ENCODE data around the gene IPO13.
A peak's percentile ranks its signal among the peaks of the same experiment; 100 is the strongest.

Gene IPO13

GRCh38 chr1:43974443-43975248 lies 27.9 kb downstream of the IPO13 start, which contains the start of gene ATP6V0B:
TSS of gene ATP6V0B (plus strand) at chr1:43974960. CDS start at chr1:43975041, 81 bp downstream.
- peak; percentile 97 for DNase-seq

DNA sequence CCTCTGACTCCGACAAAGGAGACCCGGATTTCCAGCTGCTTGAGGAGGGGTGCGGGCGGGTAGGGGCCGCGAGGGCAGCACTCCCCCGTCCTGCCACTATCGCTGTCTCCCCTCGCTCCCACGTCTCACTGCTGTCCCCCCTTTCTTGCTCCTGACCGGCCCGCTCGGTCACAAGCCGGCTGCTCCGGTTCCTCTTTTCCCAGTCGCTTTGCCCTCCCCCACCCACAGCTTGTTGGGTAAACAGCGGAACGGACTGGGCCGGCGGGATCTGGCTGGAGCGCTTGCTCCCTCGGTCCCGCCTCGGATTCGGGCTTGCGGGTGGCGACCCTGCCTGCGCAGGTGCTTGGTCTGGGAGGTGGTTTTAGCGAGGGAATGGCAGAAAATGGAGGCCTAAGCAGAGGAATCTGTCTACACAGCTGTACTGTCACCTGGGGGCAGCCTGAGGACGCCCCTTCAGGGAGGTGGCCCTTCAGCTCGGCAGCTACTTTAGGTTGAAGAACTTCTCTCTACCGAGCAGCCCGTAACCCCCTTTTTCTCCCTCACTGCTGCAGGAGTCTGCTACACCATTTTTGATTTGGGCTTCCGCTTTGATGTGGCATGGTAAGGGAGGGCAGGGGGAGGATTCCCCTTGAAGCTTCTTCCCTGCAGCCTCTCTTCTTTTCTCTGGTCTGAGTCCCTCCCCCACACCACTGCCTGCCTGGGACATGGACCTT lies 28.7 kb downstream of the IPO13 start:
- DNase-seq: peak; percentile 83

- no peak for DNase-seq
Observed at GRCh38 chr1:43976045-43976444, 29.3 kb downstream of the IPO13 start.

DNA sequence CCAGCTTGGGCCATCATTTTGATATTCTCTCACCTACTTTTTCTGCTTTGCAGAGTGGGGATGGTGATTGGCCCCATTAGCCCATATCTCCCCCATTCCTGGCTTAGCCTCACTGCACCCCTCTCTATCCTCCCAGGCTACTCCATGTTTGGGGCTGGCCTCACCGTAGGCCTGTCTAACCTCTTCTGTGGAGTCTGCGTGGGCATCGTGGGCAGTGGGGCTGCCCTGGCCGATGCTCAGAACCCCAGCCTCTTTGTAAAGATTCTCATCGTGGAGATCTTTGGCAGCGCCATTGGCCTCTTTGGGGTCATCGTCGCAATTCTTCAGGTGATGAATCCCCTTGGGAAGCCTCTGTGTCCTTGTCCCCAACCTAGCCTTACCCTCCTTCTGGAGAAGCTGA lies 30.1 kb downstream of the IPO13 start:
- no peak for DNase-seq

DNA sequence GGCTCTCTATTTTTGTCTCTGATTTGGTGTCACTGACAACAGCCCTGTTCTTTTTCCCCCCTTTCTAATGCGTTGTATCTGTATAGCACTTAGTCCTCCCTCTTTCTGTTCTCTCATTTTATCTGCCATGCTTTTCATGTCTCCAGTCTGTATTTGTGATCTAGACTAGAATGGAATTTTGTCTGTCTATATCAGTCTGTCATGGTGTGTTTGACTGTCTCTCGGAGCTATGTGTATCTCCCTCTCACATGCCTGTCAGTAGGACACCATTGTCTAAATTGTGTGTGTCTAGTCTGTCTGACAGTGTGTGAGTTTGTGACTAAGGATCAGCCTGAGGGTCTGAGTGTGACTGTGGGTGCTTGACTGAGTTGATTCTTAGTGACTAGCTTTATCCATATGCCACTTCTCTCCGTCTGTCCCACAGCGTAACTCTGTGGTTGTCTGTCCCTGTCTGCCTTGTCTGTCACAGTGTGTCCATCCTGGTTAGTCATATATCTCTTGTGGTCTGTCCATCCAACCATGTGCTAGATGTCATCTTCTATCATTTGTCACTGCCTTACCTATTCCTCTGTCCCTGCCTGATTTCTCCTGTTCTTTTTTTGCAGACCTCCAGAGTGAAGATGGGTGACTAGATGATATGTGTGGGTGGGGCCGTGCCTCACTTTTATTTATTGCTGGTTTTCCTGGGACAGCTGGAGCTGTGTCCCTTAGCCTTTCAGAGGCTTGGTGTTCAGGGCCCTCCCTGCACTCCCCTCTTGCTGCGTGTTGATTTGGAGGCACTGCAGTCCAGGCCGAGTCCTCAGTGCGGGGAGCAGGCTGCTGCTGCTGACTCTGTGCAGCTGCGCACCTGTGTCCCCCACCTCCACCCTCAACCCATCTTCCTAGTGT lies 30.9 kb downstream of the IPO13 start:
- no peak for DNase-seq

- no peak for DNase-seq
Observed at GRCh38 chr1:43978264-43978550, 31.5 kb downstream of the IPO13 start.

DNA sequence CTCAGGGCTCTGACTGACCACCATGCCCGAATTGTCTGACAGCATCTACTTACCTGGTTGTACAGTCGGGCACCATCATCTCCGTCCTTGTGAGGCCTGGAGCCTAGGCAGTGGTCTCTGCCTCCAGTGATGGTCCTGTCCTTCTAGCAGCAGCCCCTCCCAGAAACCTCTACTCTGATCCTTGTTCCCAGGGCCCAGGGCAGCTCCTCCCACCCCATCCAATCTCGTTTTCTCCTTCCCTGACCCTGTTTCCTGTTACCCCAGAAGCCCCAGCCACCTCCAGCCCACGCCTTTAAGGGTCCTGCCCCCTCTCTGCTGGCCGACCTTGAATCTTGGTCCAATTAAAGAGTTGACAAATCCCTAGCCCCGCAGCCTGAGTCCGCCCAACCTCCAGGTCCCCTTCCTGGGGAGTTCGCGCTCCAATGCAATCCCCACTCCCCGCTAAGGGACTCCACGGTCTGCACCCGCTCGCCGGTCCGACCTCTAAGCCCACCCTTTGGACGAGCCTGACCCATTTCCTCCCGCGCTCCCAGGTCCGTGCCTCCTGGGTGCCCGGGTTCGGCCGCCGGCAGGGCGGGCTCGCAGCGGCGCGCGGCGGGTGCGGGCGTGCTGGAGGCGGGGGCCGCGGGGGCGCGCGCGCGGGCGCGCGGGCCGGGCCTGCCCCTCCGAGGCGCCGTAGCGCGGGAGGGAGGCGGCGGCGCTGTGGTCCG lies 32.0 kb downstream of the IPO13 start, which contains the start of gene B4GALT2:
Gene B4GALT2, plus strand, starts transcription at position 660 of the 710 bp plus-strand sequence. CDS start 1,951 bp downstream, outside the sequence.
- peak; percentile 51 for DNase-seq

DNA sequence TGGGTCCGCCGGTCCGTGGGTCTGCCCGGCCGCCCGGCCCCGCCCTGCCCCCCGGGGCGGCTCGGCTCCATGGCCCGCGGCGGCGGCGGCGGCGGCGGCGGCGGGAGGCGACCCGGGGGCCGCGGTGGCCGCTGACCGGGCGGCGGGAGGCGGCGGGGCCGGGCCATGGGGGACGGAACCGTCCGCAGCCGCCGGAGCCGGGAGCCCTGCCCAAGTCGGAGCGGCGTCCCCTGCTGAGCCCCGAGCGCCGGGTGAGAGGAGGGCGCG lies 32.4 kb downstream of the IPO13 start:
- no peak for DNase-seq

DNA sequence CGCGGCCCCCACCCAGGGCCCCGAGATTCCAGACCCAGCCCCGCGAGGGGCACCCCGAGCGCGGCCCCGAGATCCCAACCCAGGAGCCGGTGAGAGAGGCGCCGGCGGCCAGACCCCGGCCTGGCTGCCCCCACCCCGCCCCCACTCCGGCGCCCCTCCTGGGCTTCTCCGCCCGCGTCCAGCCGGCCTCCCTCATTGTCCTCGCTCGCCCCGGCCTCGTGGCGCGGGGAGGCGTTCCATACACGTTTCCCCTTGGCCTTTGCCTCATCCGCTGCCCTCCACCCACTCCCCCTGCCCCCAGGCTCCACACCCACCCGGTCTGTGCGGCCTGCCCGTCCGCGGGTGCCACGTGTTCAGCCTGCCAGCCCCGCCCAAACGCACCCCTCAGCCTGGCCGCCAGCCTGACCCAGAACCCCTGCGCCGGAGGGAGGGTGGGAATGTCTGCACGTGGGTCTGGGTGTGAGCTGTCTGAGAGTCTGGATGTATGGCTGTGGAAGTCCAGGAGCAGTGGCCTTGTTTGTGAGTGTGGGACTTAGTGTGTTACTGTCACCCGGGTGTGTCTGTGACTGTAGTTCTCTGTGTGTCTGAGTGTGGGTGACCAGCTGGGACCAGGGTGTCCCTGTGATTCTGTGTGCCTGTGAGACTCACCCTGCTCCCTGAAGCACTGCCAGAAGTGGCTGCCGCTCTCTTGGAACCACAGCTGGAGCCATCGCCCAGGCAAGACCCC lies 32.9 kb downstream of the IPO13 start:
- DNase-seq: peak; percentile 38

DNA sequence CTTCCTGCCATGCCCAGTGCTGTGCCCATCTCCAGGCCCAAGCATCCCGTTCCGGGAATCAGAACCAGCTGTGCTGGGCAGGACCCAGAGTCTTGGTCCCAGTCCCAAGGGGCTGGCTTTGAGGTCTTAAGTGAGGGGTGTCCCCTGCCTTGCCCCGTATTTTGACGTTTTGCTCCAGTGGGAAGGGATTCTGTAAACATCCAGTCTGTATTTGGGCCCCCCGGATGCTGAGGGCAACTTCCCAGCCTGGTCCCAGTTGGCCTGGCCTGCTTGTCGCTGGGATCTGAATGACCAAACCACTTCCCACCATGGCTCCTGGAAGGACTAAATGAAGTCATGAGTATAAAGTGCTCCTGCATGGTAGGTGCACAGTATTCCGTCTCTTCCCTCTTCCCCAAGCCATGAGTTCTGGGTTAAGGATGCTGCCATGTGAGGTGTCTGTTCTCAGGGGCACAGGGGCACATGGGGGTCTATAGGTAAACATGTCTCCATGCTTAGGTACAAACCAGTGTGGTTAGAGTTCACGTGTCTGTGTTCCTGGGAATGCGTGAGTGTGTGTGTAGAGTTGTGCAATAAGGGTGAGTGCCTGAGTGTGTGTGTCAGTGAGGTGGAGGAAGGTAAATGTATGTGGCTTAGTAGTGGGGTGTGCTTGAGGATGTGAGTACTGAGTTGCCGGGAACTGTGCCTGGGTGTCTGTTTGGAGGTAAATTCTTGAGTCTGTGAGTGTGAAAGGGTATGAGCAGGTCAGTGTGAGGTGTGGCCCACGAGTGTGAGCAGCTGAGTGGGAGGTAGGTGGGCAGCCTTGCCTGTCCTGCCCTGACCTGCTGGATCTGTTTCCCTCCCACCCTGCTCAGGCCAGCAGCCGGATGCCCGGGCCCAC lies 33.7 kb downstream of the IPO13 start:
- no peak for DNase-seq

DNA sequence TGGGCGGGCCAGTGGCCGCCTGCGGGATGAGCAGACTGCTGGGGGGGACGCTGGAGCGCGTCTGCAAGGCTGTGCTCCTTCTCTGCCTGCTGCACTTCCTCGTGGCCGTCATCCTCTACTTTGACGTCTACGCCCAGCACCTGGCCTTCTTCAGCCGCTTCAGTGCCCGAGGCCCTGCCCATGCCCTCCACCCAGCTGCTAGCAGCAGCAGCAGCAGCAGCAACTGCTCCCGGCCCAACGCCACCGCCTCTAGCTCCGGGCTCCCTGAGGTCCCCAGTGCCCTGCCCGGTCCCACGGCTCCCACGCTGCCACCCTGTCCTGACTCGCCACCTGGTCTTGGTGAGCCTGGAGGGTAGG lies 34.4 kb downstream of the IPO13 start:
- no peak for DNase-seq

DNA sequence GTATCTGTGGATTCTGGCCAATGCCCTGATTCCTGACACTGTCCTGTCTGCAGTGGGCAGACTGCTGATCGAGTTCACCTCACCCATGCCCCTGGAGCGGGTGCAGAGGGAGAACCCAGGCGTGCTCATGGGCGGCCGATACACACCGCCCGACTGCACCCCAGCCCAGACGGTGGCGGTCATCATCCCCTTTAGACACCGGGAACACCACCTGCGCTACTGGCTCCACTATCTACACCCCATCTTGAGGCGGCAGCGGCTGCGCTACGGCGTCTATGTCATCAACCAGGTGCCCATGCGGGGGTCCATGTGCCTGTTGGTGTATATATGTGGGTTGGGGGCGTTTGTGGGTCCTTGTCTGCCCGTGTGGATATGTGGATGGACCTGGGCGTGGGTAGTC lies 34.9 kb downstream of the IPO13 start:
- DNase-seq: no peak

- no peak for DNase-seq
Observed at GRCh38 chr1:43982241-43982640, 35.5 kb downstream of the IPO13 start.

DNA sequence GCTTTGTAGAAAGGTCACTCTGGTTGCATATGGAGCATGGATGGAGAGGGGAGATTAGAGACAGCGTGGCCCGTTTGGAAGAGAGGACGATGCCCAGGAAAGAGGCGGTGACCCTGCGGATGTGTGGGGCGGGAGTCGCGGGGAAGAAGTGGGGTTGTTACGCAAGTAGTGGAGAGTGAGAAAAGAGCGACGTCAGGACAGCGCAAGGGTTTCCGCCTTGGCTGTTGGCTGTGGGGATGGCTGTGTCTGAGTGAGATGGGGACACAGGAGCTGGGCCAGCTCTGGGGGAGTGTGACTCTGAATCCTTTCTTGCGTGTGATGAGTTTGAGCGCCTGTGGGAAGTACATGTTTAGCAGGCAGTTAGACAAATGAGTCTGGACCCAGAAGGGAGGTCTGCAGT lies 36.1 kb downstream of the IPO13 start:
- no peak for DNase-seq

GRCh38 chr1:43983253-43983899 lies 36.6 kb downstream of the IPO13 start:
- no peak for DNase-seq

DNA sequence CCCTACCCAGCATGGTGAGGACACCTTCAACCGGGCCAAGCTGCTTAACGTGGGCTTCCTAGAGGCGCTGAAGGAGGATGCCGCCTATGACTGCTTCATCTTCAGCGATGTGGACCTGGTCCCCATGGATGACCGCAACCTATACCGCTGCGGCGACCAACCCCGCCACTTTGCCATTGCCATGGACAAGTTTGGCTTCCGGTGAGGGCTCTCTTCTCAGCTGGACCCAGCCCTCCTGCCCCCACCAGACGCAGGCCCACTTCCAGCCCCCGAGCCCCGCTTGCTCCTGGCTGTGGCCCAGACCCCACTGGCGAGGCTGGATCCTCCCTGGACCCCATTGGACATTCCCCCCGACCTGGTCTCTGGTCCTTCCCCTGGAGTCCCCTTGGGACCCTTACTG lies 38.1 kb downstream of the IPO13 start:
- DNase-seq: no peak

DNA sequence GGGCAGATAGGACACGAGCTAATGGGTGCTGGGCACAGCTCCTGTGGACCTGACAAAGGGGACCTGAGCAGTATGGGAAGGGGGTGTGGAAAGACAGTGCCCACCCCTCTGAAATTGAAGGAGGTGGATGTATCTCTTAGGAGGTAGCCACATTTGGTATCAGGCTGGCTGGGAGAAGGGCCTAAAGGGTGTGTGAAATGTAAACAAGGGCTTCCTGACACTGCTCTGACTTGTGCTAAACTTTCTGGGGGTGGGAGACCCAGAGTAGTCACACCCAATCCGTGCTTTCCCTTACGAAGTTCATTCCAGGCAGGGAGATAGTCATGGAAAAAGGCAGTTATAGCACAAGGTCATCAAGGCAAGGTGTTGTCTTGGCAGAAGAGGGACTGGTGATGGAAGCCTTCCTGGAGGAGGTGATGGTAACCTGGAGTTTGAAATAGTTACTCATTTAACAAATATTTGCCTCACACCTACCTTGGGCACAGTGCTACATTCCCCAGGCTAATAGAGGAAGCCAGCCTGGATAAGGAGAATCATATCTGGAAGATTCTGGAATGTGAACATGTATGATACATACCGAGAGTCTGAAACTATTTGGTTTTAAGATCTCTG lies 39.3 kb downstream of the IPO13 start:
- no peak for DNase-seq

GRCh38 chr1:43986712-43987111 lies 40.0 kb downstream of the IPO13 start:
- no peak for DNase-seq

- DNase-seq: no peak
Observed at GRCh38 chr1:43987159-43987902, 40.6 kb downstream of the IPO13 start.
